Osteocyte (in vitro differentiated cells): ENCODE results near the gene IGF2R. TPM values are rescaled to one million over a fixed set of nuclear protein-coding genes. Genes with fewer than 3 reads are reported as not detected.
A peak's percentile ranks its signal among the peaks of the same experiment; 100 is the strongest.

Experiments used
- DNase-seq: peaks from one replicate; pipeline ENCODE4 v3.0.0; 2021; ENCODE audit warnings: mixed read lengths; ENCODE audit not compliant: unreplicated experiment; ENCODE audit errors: extremely low spot score
- H3K27ac Mint-ChIP-seq: one replicate; pipeline ENCODE4 v1.8.0; 2021; ENCODE audit warnings: mild to moderate bottlenecking, mixed read lengths; ENCODE audit not compliant: unreplicated experiment
- H3K27me3 Mint-ChIP-seq: one replicate; pipeline ENCODE4 v1.8.0; 2021; ENCODE audit warnings: mixed read lengths; ENCODE audit not compliant: unreplicated experiment
- H3K36me3 Mint-ChIP-seq: one replicate; pipeline ENCODE4 v1.8.0; 2021; ENCODE audit warnings: mixed read lengths; ENCODE audit not compliant: unreplicated experiment
- H3K4me1 Mint-ChIP-seq: one replicate; pipeline ENCODE4 v1.8.0; 2021; ENCODE audit warnings: mixed read lengths; ENCODE audit not compliant: unreplicated experiment
- H3K4me3 Mint-ChIP-seq: one replicate; pipeline ENCODE4 v1.8.0; 2021; ENCODE audit warnings: mild to moderate bottlenecking, moderate library complexity, mixed read lengths; ENCODE audit not compliant: unreplicated experiment
- H3K9me3 Mint-ChIP-seq: one replicate; pipeline ENCODE4 v1.8.0; 2021; ENCODE audit warnings: mixed read lengths; ENCODE audit not compliant: unreplicated experiment
- CTCF ChIP-seq: fragments of 200-600 bp; sonication (generic); IDR thresholded peaks from 2 replicates; pipeline ENCODE4 v1.5.0; 2021; ENCODE audit warnings: antibody characterized with exemption, mild to moderate bottlenecking, moderate library complexity
- total RNA-seq: library from RNA; stranded (reverse); gene quantifications from 2 replicates; pipeline ENCODE4 v1.2.1, GENCODE V29; 2021

Gene IGF2R
- total RNA-seq, 1 donor from 2014 or later, result 196 TPM

- H3K27me3 Mint-ChIP-seq, result no peaks in the 10 kb centered on the region
- TF ChIP-seq CTCF, result no peak
- no peaks in the 10 kb centered on the region for H3K9me3 Mint-ChIP-seq
- DNase-seq, result peak; percentile 64
- H3K36me3 Mint-ChIP-seq, result peaks cover 8% of the 10 kb centered on the region
- no peak overlapping the region for H3K4me3 Mint-ChIP-seq
- no peak overlapping the region for H3K27ac Mint-ChIP-seq
- H3K4me1 Mint-ChIP-seq, result peaks cover 5% of the 10 kb centered on the region
Measured at GRCh38 chr6:160127270-160128124, 158.6 kb downstream of the IGF2R start.

GRCh38 chr6:160128125-160128683, 159.3 kb downstream of the IGF2R start:
- H3K4me1 Mint-ChIP-seq, result peaks cover 9% of the 10 kb centered on the region
- H3K36me3 Mint-ChIP-seq, result peaks cover 9% of the 10 kb centered on the region
- TF ChIP-seq CTCF, result no peak
- H3K27ac Mint-ChIP-seq, result no peak overlapping the region
- H3K4me3 Mint-ChIP-seq, result no peak overlapping the region
- no peaks in the 10 kb centered on the region for H3K9me3 Mint-ChIP-seq
- H3K27me3 Mint-ChIP-seq, result no peaks in the 10 kb centered on the region
- peak; percentile 42 for DNase-seq

GRCh38 chr6:160128879-160129516, 160.1 kb downstream of the IGF2R start:
- Mint-ChIP-seq H3K27ac (no peak overlapping the region), H3K4me1 (peaks cover 9% of the 10 kb centered on the region), H3K4me3 (no peak overlapping the region), H3K36me3 (peaks cover 8% of the 10 kb centered on the region), H3K27me3 (no peaks in the 10 kb centered on the region), H3K9me3 (no peaks in the 10 kb centered on the region)
- TF ChIP-seq CTCF, result no peak
- DNase-seq, result peak; percentile 44

- H3K27ac Mint-ChIP-seq, result no peak overlapping the region
- peak; percentile 38 for DNase-seq
Measured at GRCh38 chr6:160129881-160130615, 161.2 kb downstream of the IGF2R start.

More at GRCh38 chr6:160129881-160130615, 161.2 kb downstream of the IGF2R start:
- Mint-ChIP-seq H3K9me3 (no peaks in the 10 kb centered on the region), H3K36me3 (peaks cover 5% of the 10 kb centered on the region), H3K4me1 (peaks cover 9% of the 10 kb centered on the region), H3K27me3 (no peaks in the 10 kb centered on the region), H3K4me3 (no peak overlapping the region)
- no peak for TF ChIP-seq CTCF
